HepG2 (cell line): ENCODE measurements around the gene TNRC18. TPM values are rescaled to one million over a fixed set of nuclear protein-coding genes. Genes with fewer than 3 reads are reported as not detected.

Source experiments
- ATAC-seq: fragments of 200-7000 bp; cut with Tn5 transposase; 3 replicates; pipeline ENCODE4 v1.9.1; 2020; ENCODE audit warnings: mild to moderate bottlenecking, moderate library complexity
- BruUV-seq: library from RNA; stranded (reverse); fragments of 400-500 nt; replicated peaks from 2 replicates; lab custom pipeline; 2021; lab: Mats Ljungman, UMichigan
- CTCF ChIA-PET: fragments of 300-600 bp; formaldehyde crosslinking; extraction: SDS; loops from one replicate; lab custom pipeline; 2021; ENCODE audit warnings: low total read pairs, inconsistent platforms, low intra/inter-chr PET ratio; lab: Yijun Ruan, JAX
- POLR2A ChIA-PET: fragments of 350-600 bp; sonication (Branson Sonifier 250); formaldehyde crosslinking; loops from one replicate; lab custom pipeline; 2020; ENCODE audit warnings: antibody characterized with exemption, inconsistent platforms; lab: Yijun Ruan, JAX
- DNase-seq: peaks from one replicate; pipeline ENCODE4 v3.0.0-alpha.2; 2015; ENCODE audit warnings: low spot score
- FAIRE-seq: peaks from 3 replicates; lab custom pipeline; 2011; peaks lifted over from hg19 to GRCh38; lab: Jason Lieb, UNC
- H2AFZ ChIP-seq: one replicate; pipeline ENCODE4 v1.6.1; 2011; ENCODE audit warnings: low read length, inconsistent platforms
- H3K27ac ChIP-seq: fragments of 300-600 bp; 3 replicates; pipeline ENCODE4 v1.8.0; 2011; ENCODE audit warnings: mixed run types, mild to moderate bottlenecking, mixed read lengths, low read length, inconsistent platforms; ENCODE audit not compliant: insufficient read depth; ENCODE audit errors: extremely low read length
- H3K27me3 ChIP-seq, 2 experiments: fragments of 200-600 bp in 1 of 2; 2 replicates in 1 of 2; 3 replicates in 1 of 2; pipeline versions ENCODE4 v1.6.0 to v1.8.0; 2011; ENCODE audit warnings: low read length in 2 of 2, mild to moderate bottlenecking in 2 of 2, moderate library complexity in 2 of 2, inconsistent platforms in 1 of 2; ENCODE audit not compliant: insufficient read depth in 2 of 2, control insufficient read depth in 1 of 2
- H3K36me3 ChIP-seq, 2 experiments: fragments of 200-600 bp in 1 of 2; replicated peaks in 1 of 2; 2 replicates in 1 of 2; 3 replicates in 1 of 2; pipeline versions ENCODE4 v1.5.1 to v1.8.0; 2011; ENCODE audit warnings: low read length in 2 of 2, inconsistent platforms in 1 of 2; ENCODE audit not compliant: insufficient read depth in 2 of 2, control insufficient read depth in 1 of 2
- H3K4me1 ChIP-seq: 2 replicates; pipeline ENCODE4 v1.5.1; 2012; ENCODE audit warnings: low read length, inconsistent platforms; ENCODE audit not compliant: insufficient read depth
- H3K4me2 ChIP-seq: 2 replicates; pipeline ENCODE4 v1.6.0; 2011; ENCODE audit warnings: low read depth, low read length, inconsistent platforms
- H3K4me3 ChIP-seq, 3 experiments: fragments of 200-600 bp in 1 of 3; sonication (generic), shearing (Covaris generic) in 1 of 3; replicated peaks in 1 of 3; 2 replicates each; pipeline ENCODE4 v1.5.1; 2011 to 2016; ENCODE audit warnings: low read length in 3 of 3, inconsistent platforms in 2 of 3, low read depth in 2 of 3, mild to moderate bottlenecking in 2 of 3, control low read depth in 1 of 3, mixed read lengths in 1 of 3; ENCODE audit not compliant: insufficient read depth in 1 of 3
- H3K79me2 ChIP-seq: one replicate; pipeline ENCODE4 v1.6.1; 2011; ENCODE audit warnings: low read length, inconsistent platforms; ENCODE audit not compliant: insufficient read depth
- H3K9ac ChIP-seq: 2 replicates; pipeline ENCODE4 v1.6.0; 2011; ENCODE audit warnings: mild to moderate bottlenecking, low read depth, low read length, inconsistent platforms; ENCODE audit not compliant: insufficient read depth
- H3K9me3 ChIP-seq: 2 replicates; pipeline ENCODE4 v1.5.1; 2012; ENCODE audit warnings: mild to moderate bottlenecking, low read length
- H4K20me1 ChIP-seq: 2 replicates; pipeline ENCODE4 v1.6.0; 2011; ENCODE audit warnings: inconsistent platforms, mild to moderate bottlenecking, low read length, moderate library complexity; ENCODE audit not compliant: insufficient read depth
- AGO2 ChIP-seq: fragments of 200-400 bp; formaldehyde crosslinking; optimal IDR thresholded peaks from 2 replicates; pipeline ENCODE3; 2017; ENCODE audit warnings: mild to moderate bottlenecking, low read depth, low read length, moderate library complexity
- RBM22 ChIP-seq: fragments of 200-400 bp; formaldehyde crosslinking; optimal IDR thresholded peaks from 2 replicates; pipeline ENCODE3; 2017; ENCODE audit warnings: mild to moderate bottlenecking, low read length, moderate library complexity
- THAP8 ChIP-seq: sonication (generic); formaldehyde crosslinking; IDR thresholded peaks from 2 replicates; pipeline ENCODE4 v1.5.1; 2020; ENCODE audit warnings: missing genetic modification reagents, mild to moderate bottlenecking, borderline replicate concordance
- ZNF569 ChIP-seq: sonication (generic); formaldehyde crosslinking; IDR thresholded peaks from 2 replicates; pipeline ENCODE4 v1.5.0; 2020; ENCODE audit warnings: mild to moderate bottlenecking, missing genetic modification reagents, moderate library complexity, borderline replicate concordance
- WGBS: methylation state at CpG from one replicate; pipeline ENCODE4 v1.1.6; 2017; ENCODE audit warnings: low lambda C conversion rate; 5-methylcytosine and 5-hydroxymethylcytosine counted together
- in situ Hi-C: cut with HindIII; loops from 2 replicates; pipeline ENCODE4 v1.10.0; 2017; ENCODE audit warnings: low pct_unique_long_range_greater_than_20kb; ENCODE audit not compliant: extremely low pct_ligation_motif_present
- intact Hi-C: fragments of 100-400 bp; cut with micrococcal nuclease; formaldehyde crosslinking; loops from one replicate; pipeline ENCODE4 v1.10.0; 2022; ENCODE audit not compliant: unreplicated experiment
- polyA plus RNA-seq, 8 experiments: library from polyadenylated mRNA; depleted of rRNA in 3 of 8; stranded (reverse) in 7 of 8; unstranded in 1 of 8; fragments of >200 nt; fragmentation: Illumina TruSeq in 4 of 8; extraction: Trizol in 4 of 8; gene quantifications; 2 replicates each; pipeline versions ENCODE4 v1.2.1 to v1.2.3, GENCODE V29; 2011 to 2016; ENCODE audit warnings: low read depth in 4 of 8, missing spikeins in 1 of 8, mixed read lengths in 1 of 8; ENCODE audit not compliant: insufficient read depth in 1 of 8
- total RNA-seq, 5 experiments: library from RNA; depleted of rRNA; stranded (reverse); fragments of >200 nt; fragmentation: Illumina TruSeq; extraction: Trizol; gene quantifications; 2 replicates each; pipeline ENCODE4 v1.2.3, GENCODE V29; 2016; ENCODE audit warnings: low read depth in 1 of 5
- TF ChIP-seq, protein P1 (sequence below): sonication (generic); formaldehyde crosslinking; IDR thresholded peaks from 2 replicates; pipeline ENCODE4 v1.4.0; 2020; ENCODE audit warnings: mild to moderate bottlenecking, missing genetic modification reagents

TNRC18 gene
- total and polyA plus RNA-seq, 2 of the 13 experiments (the other 11 are each of a cell fraction or from before 2014, with no cell fraction given), result 11.7 to 17.4 TPM

DNA sequence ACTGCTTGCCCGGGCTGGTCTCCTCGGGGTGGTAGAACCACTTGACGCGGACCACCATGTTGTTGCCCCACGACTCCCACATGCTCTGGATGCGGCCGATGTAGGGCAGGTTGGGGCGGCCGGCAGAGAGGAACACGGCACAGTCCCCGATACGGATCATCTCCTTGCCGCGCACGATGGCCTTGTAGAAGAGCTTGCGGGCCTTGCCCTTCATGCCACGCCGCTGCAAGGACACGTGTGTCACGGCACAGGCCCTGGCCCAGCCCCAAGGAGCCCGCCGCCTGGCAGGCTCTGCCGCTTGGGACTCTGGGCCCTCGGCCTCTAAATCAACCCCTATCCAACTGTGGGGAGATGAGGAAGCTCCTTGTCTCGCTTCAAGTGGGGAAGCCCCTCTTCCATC lies 114.5 kb downstream of the TNRC18 start:
- Histone ChIP-seq H3K36me3 (peaks cover 8 to 11% of the 10 kb centered on the region in 2 experiments), H2AFZ (no peak overlapping the region), H3K4me1 (no peaks in the 10 kb centered on the region), H3K9ac (no peak overlapping the region), H3K27ac (no peak overlapping the region), H3K4me3 (no peak overlapping the region), H3K4me2 (no peak overlapping the region), H3K79me2 (no peaks in the 10 kb centered on the region), H3K9me3 (no peaks in the 10 kb centered on the region), H4K20me1 (no peaks in the 10 kb centered on the region), H3K27me3 (no peaks in the 10 kb centered on the region)
- WGBS, result 99% methylated on average over 16 of the region's 25 CpGs
- intact Hi-C loops, result no loop called here
- peak; percentile 74 for TF ChIP-seq AGO2
- peak; percentile 14 for TF ChIP-seq RBM22
- no peak for TF ChIP-seq THAP8 (CRISPR knock-in tag)
- TF ChIP-seq, protein P1, sequence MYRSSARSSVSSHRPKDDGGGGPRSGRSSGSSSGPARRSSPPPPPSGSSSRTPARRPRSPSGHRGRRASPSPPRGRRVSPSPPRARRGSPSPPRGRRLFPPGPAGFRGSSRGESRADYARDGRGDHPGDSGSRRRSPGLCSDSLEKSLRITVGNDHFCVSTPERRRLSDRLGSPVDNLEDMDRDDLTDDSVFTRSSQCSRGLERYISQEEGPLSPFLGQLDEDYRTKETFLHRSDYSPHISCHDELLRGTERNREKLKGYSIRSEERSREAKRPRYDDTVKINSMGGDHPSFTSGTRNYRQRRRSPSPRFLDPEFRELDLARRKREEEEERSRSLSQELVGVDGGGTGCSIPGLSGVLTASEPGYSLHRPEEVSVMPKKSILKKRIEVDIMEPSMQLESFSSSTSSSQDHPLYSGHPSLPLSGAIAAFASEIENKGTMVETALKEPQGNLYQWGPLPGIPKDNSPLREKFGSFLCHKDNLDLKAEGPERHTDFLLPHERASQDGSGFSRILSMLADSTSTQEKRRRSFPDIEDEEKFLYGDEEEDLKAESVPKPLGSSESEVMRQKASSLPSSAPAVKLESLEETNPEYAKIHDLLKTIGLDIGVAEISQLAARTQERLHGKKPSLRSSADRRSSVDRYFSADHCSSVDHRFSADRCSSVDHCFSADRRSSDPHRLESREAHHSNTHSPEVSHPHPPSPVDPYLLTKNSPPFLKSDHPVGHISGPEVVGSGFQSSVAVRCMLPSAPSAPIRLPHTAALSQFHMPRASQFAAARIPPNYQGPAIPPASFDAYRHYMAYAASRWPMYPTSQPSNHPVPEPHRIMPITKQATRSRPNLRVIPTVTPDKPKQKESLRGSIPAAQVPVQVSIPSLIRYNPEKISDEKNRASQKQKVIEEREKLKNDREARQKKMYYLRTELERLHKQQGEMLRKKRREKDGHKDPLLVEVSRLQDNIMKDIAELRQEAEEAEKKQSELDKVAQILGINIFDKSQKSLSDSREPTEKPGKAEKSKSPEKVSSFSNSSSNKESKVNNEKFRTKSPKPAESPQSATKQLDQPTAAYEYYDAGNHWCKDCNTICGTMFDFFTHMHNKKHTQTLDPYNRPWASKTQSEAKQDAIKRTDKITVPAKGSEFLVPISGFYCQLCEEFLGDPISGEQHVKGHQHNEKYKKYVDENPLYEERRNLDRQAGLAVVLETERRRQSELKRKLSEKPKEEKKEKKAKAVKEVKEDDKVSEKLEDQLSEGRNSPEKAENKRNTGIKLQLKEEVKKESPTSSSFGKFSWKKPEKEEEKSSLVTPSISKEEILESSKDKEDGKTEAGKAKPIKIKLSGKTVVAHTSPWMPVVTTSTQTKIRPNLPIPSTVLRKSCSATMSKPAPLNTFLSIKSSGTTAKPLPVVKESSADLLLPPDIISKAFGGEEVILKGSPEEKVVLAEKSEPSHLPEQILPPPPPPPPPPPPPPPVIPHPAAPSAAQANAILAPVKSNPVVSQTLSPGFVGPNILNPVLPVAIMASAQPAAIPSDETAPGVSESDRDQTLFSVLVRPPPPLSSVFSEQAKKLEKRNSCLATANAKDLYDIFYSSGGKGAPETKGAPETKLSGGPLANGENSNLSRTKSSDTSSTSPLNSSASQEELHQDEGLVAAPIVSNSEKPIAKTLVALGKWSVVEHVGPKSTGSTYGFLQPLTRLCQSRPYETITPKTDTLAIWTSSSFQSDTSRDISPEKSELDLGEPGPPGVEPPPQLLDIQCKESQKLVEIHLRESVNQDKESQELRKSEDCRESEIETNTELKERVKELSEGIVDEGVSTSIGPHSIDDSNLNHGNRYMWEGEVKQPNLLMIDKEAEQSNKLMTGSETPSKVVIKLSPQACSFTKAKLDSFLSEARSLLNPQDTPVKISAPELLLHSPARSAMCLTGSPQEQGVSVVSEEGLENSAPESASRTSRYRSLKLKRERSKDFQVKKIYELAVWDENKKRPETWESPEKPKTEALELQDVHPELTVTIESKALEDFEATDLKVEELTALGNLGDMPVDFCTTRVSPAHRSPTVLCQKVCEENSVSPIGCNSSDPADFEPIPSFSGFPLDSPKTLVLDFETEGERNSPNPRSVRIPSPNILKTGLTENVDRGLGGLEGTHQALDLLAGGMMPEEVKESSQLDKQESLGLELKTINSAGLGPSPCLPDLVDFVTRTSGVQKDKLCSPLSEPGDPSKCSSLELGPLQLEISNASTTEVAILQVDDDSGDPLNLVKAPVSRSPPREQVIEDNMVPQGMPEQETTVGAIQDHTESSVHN (CRISPR knock-in tag), result no peak
- TF ChIP-seq ZNF569 (CRISPR knock-in tag), result no peak
- no peak for FAIRE-seq
- POLR2A ChIA-PET, result no interaction called here
- DNase-seq, result no peak
- CTCF ChIA-PET, result no interaction called here
- no peak for ATAC-seq
- in situ Hi-C loops, result no loop called here
- no TSS peak for BruUV-seq
